AG04450 (cell line): ENCODE measurements around the gene ATXN10. TPM values are rescaled to one million over a fixed set of nuclear protein-coding genes. Genes with fewer than 3 reads are reported as not detected.
"Not testable (repeated sequence)": the region's sequence is repeated elsewhere in the genome, so short reads cannot be mapped to it uniquely, and the experiment has no call there.

ENCODE experiments used
- CTCF ChIA-PET: fragments of 300-600, 350-600 bp; formaldehyde crosslinking; extraction: SDS; loops from one replicate; lab custom pipeline; 2022; ENCODE audit warnings: antibody characterized with exemption, inconsistent platforms; lab: Charles Lee
- POLR2A ChIA-PET: fragments of 350-600 bp; formaldehyde crosslinking; extraction: SDS; loops from one replicate; lab custom pipeline; 2021; ENCODE audit warnings: antibody characterized with exemption, inconsistent platforms; lab: Yijun Ruan, JAX
- DNase-seq: peaks from one replicate; pipeline ENCODE4 v3.0.0-alpha.2; 2011; ENCODE audit warnings: low read depth, low spot score
- H3K27ac ChIP-seq: one replicate; pipeline ENCODE4 v1.5.1; 2012; ENCODE audit warnings: low read depth, low read length, control low read depth
- H3K27me3 ChIP-seq: one replicate; pipeline ENCODE4 v1.6.0; 2012; ENCODE audit warnings: low read length; ENCODE audit not compliant: control insufficient read depth, insufficient read depth
- H3K4me3 ChIP-seq: 2 replicates; pipeline ENCODE4 v1.5.1; 2011; ENCODE audit warnings: mild to moderate bottlenecking, low read depth, low read length, control low read depth
- H3K9me3 ChIP-seq: 2 replicates; pipeline ENCODE4 v1.5.1; 2012; ENCODE audit warnings: low read length; ENCODE audit not compliant: control insufficient read depth, insufficient read depth
- polyA plus RNA-seq: library from polyadenylated mRNA; depleted of rRNA; stranded (reverse); fragments of >200 nt; gene quantifications from 2 replicates; pipeline ENCODE4 v1.2.3, GENCODE V29; 2011
- TF ChIP-seq, protein P1 (sequence below): IDR thresholded peaks from 2 replicates; pipeline ENCODE4 v1.5.1; 2011; ENCODE audit warnings: low read depth, low read length, control low read depth, inconsistent platforms

Gene ATXN10
- polyA plus RNA-seq, 1 experiment = 521 TPM

DNA sequence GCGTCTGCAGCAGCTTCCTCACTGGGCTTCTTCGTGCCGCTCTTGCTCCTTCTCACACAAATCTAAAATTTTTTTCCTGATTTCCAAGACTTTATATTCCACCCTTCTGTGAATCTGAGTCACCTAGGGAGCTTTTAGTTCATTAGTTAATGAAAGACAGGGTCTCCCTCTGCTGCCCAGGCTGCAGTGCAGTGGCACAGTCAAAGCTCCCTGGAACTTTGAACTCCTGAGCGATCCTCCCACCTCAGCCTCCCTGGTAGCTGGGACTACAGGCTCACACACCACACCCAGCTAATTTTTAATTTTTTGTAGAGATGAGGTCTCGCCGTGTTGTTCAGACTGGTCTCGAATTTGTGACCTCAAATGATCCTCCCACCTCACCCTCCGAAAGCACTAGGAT, 116.9 kb downstream of the ATXN10 start:
- Histone ChIP-seq H3K9me3 (peaks cover 1% of the 10 kb centered on the region; the same call in 1 of the 2 replicates), H3K27me3 (no peaks in the 10 kb centered on the region), H3K27ac (no peak overlapping the region), H3K4me3 (no peak overlapping the region)
- no peak for DNase-seq
- ChIA-PET CTCF (no interaction called here), POLR2A (no interaction called here)
- TF ChIP-seq, protein P1, sequence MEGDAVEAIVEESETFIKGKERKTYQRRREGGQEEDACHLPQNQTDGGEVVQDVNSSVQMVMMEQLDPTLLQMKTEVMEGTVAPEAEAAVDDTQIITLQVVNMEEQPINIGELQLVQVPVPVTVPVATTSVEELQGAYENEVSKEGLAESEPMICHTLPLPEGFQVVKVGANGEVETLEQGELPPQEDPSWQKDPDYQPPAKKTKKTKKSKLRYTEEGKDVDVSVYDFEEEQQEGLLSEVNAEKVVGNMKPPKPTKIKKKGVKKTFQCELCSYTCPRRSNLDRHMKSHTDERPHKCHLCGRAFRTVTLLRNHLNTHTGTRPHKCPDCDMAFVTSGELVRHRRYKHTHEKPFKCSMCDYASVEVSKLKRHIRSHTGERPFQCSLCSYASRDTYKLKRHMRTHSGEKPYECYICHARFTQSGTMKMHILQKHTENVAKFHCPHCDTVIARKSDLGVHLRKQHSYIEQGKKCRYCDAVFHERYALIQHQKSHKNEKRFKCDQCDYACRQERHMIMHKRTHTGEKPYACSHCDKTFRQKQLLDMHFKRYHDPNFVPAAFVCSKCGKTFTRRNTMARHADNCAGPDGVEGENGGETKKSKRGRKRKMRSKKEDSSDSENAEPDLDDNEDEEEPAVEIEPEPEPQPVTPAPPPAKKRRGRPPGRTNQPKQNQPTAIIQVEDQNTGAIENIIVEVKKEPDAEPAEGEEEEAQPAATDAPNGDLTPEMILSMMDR = no peak

DNA sequence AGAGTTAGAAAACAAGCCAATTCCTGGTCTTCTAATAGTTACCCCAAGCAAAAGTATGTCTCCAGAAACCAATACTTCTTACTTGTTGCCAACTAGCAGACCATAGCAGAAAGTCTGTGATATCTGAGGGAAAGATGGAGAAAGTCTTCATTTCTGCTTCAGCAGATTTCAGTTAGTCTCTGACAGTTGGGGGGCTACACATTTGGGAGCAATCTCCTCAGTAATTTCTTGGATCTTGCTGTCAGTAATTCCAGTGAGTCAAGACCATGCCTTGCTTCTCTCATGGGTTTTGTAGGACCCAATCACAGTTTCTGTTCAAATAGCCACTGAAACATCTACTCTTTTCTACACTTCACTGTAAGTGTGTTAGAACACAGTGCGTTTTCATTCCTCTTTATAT, 118.8 kb downstream of the ATXN10 start:
- no peak overlapping the region for H3K27ac ChIP-seq
- TF ChIP-seq, protein P1 = no peak
- no peak overlapping the region for H3K4me3 ChIP-seq
- POLR2A ChIA-PET = no interaction called here
- H3K9me3 ChIP-seq = peaks cover 7% of the 10 kb centered on the region
- CTCF ChIA-PET = no interaction called here
- no peaks in the 10 kb centered on the region for H3K27me3 ChIP-seq
- DNase-seq = no peak

DNA sequence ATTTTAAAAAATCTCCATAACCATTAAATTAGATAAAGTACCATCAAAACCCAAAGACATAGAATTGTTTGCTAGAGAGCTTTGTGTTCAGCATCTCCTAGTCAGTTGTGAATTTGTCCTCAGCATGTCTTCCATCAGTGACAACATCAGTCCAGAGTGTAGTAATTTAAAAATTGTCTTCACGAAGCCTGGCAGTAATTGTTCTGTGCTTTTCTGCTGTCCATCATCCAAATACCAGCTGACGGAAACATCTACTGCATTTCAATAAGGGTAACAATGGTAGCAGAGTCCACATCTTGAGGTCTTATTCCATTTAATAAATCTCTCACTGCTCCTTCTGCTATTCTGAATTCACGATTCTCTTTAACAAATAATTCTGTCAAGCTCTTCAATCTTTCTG, 121.5 kb downstream of the ATXN10 start:
- H3K9me3 ChIP-seq = peaks cover 18% of the 10 kb centered on the region
- ChIA-PET POLR2A (no interaction called here), CTCF (no interaction called here)

DNA sequence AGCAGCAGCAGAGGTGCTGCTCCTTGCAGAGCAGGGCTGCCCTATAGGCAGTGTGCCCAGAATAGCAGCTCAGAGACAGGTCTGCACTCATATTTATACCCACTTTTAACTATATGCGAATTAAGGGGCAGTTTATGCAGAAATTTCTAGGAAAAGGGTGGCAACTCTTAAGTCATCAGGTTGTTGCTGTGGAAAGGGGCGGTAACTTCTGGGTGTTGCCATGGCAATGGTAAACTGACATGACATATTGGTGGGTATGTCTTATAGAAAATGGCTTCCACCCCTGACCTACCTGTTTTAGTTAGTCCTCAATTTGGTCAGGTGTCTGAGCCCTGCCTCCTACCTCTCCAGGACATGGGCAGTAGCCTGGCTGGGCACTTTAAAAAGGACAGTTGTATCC, 122.3 kb downstream of the ATXN10 start:
- TF ChIP-seq, protein P1 = no peak
- ChIA-PET POLR2A (no interaction called here), CTCF (no interaction called here)
- DNase-seq = no peak
- Histone ChIP-seq H3K4me3 (no peak overlapping the region), H3K27me3 (no peaks in the 10 kb centered on the region), H3K9me3 (peaks cover 18% of the 10 kb centered on the region), H3K27ac (no peak overlapping the region)

More for the DNA sequence above, 121.5 kb downstream of the ATXN10 start:
- Histone ChIP-seq H3K27me3 (no peaks in the 10 kb centered on the region), H3K27ac (no peak overlapping the region), H3K4me3 (no peak overlapping the region)
- TF ChIP-seq, protein P1 = no peak
- no peak for DNase-seq

DNA sequence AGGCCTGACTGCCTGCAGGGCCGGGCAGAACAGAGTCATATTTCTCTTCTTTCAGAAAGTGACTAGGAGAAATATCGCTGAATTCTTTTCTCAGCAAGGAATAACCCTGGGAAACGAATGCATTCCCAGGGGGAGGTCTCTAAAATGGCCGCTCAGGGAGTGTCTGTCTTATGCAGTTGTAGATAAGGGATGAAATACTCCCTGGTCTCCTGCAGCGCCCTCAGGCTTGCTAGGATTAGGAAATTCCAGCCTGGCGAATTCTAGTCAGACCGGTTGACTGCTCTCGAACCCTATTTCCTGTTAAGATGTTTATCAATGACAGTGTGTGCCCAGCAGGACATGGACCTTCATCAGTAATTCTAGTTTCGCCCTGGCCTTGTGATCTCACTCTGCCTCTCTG, 124.4 kb downstream of the ATXN10 start:
- CTCF ChIA-PET, H3K27me3 ChIP-seq, H3K4me3 ChIP-seq, DNase-seq, H3K27ac ChIP-seq, POLR2A ChIA-PET: not testable (repeated sequence)
- H3K9me3 ChIP-seq = peaks cover 18% of the 10 kb centered on the region

DNA sequence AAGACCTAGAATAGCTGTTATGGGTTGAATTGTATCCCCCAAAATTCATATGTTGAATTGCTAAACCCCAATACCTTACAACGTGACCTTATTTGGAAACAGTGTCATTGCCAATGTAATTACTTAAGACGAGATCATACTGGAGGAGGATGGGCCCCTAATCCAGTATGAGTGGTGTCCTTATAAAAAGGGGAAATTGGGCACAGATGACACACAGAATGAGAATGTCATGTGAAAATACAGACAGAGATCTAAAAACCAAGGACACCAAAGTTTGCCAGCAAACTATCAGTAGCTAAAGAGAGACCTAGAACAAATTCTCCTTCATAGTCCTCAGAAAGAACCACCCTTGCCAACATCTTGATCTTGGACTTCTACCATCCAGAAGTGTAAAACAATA, 127.7 kb downstream of the ATXN10 start:
- ChIA-PET CTCF (no interaction called here), POLR2A (no interaction called here)
- Histone ChIP-seq H3K27ac (no peak overlapping the region), H3K9me3 (peaks cover 14% of the 10 kb centered on the region), H3K4me3 (no peak overlapping the region), H3K27me3 (no peaks in the 10 kb centered on the region)
- TF ChIP-seq, protein P1 = no peak
- no peak for DNase-seq
